Lower leg skin (tissue), 4 donors: ENCODE measurements around the gene GGNBP2. TPM values are rescaled to one million over a fixed set of nuclear protein-coding genes. Genes with fewer than 3 reads are reported as not detected.

ENCODE experiments used
- DNase-seq, 2 donors: peaks; one replicate each; pipeline ENCODE4 v3.0.0-alpha.2; 2019; ENCODE audit warnings: low spot score in 2 of 2
- H3K4me3 ChIP-seq: fragments of 200-600 bp; sonication (generic); 2 replicates; pipeline ENCODE4 v1.5.1; 2017; ENCODE audit warnings: mild to moderate bottlenecking, low read depth; ENCODE audit not compliant: poor library complexity, severe bottlenecking
- CTCF ChIP-seq, 3 donors: fragments of 450-650 bp; IDR thresholded peaks; one replicate each; pipeline ENCODE4 v1.5.1; 2016; ENCODE audit warnings: antibody characterized with exemption in 3 of 3, mild to moderate bottlenecking in 3 of 3, moderate library complexity in 2 of 3
- POLR2A ChIP-seq, 2 donors: fragments of 450-650 bp; IDR thresholded peaks; one replicate each; pipeline ENCODE4 v1.6.1; 2016 to 2017; ENCODE audit warnings: antibody characterized with exemption in 2 of 2, mild to moderate bottlenecking in 1 of 2, moderate library complexity in 1 of 2
- whole genome bisulfite sequencing, 2 donors: methylation state at CpG; one replicate each; pipeline ENCODE4 v1.1.5; 2018; 5-methylcytosine and 5-hydroxymethylcytosine counted together
- intact Hi-C: fragments of 100-400 bp; cut with DNase I; formaldehyde crosslinking; loops from one replicate; pipeline ENCODE4 v1.15.0; 2023; ENCODE audit warnings: low total_unique reads
- total RNA-seq, 4 donors: library from RNA; depleted of rRNA; stranded (reverse); fragments of >200 nt; gene quantifications; one replicate each; pipeline ENCODE4 v1.1.0, GENCODE V29; 2016

Gene GGNBP2
- total RNA-seq, 4 donors from 2014 or later: 38.2 to 79.6 (median 55.0) TPM

DNA sequence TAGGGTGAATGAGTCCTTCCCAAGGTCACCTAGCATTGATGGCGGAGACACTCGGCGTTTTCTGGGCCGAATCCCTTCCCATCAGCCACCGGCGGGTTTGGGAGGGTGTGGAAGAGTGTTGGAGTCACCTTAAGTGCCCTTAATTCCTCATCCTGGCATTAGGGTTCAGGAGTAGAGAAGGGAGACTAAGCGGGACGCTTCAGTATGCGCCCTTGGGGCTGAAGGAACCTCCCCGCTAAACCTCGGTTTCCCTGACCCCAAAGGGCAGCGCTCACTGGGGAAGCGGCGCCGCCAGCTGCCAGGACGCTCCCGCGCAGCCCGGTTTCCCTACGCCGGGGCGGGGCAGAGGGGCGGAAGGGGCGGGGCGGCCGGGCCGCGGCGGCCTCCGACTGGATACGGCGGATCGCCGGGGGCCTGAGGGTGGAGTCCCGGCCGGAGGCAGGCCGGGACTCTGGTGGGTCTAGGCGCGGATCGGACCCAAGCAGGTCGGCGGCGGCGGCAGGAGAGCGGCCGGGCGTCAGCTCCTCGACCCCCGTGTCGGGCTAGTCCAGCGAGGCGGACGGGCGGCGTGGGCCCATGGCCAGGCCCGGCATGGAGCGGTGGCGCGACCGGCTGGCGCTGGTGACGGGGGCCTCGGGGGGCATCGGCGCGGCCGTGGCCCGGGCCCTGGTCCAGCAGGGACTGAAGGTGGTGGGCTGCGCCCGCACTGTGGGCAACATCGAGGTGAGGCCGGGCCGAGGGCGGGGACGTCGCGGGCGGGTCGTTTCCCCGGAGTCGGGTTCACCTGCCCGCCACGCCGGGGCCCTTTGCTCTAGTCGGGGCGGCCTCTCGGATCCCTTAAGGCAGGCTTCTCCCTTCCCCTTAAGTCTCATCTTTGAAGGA, 47.0 kb downstream of the GGNBP2 start, which contains the start of gene DHRS11:
DHRS11 (plus strand) TSS at position 446 of the 882 bp plus-strand sequence; CDS start at position 577, 131 bp downstream.
- peak within 1 kb of the TSS; percentile 82 for H3K4me3 ChIP-seq
- WGBS, 2 donors: 1 to 2% methylated on average over 38 to 61 of the region's 87 CpGs
- peak; percentile 73 to 96 for DNase-seq
- intact Hi-C loops: no loop called here
- TF ChIP-seq CTCF (IDR thresholded peaks at IDR 0.05) (no peak), POLR2A (IDR thresholded peaks at IDR 0.05) (no peak)

DNA sequence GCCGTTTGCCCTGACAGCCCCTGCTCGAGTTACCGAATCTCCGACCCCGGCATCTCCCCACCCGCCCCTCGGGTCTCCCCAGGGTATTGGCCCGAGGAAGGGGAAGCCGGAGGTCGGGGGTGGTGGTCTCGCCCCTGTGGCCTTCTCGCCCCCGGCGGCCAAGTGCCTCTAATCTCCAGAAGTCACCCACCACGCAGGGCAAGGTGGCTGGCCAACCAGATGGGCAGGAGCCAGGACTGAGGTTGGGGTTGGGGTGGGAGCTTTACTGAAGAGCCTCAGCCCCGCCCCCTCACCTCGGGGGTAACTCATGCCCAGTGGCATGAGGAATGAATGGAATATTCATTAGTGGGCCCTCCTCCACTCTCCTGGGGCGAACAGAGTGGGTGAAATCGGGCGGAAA, 47.6 kb downstream of the GGNBP2 start:
- intact Hi-C loops: no loop called here

DNA sequence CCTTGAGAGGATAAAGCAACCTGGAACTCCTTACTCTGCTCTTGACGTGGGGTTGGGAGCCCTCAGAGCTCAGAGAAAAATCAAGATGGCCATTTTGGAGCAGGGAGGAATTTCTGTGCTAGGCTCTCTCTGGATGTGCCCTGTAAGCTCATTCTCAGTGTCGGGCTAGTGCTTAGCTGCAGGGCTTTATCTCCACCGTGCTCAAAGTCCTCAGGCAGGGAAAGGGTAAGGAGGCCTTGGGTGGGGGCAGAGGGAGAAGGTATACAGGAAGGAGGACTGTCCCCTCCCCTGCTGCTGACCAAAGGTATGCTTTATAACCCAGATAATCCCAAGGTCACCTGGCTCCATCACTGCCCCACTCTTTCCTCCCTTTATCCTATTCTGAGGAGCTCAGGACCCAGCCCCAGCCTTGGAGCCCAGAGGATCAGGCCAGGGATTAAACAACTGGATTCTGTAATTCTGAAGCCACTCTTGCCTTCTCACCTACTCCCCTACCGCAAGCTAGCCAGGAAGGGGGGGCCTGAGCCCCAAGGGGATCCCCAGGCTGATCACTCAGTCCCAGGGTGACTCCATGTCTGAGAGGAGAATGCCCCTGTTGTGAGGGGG, 48.1 kb downstream of the GGNBP2 start:
- 54 to 55% methylated on average over 4 of the region's 4 CpGs for WGBS, 2 donors
- DNase-seq: peak in 1 of 2 donors; percentile 72
- TF ChIP-seq POLR2A (IDR thresholded peaks at IDR 0.05): no peak
- TF ChIP-seq CTCF (IDR thresholded peaks at IDR 0.05): no peak
- no peak overlapping the region for H3K4me3 ChIP-seq
- intact Hi-C loops: no loop called here

More for the DNA sequence above, 47.6 kb downstream of the GGNBP2 start:
- 6 to 8% methylated on average over 19 to 20 of the region's 20 CpGs for WGBS, 2 donors
- TF ChIP-seq POLR2A (IDR thresholded peaks at IDR 0.05) (no peak), CTCF (IDR thresholded peaks at IDR 0.05) (no peak)
- peak overlapping the region; percentile 82 for H3K4me3 ChIP-seq
- peak in 1 of 2 donors; percentile 88 for DNase-seq

- peak in 1 of 2 donors; percentile 68 for DNase-seq
- intact Hi-C loops: no loop called here
These were observed 49.1 kb downstream of the GGNBP2 start for GRCh38 chr17:36593656-36594316.

More at GRCh38 chr17:36593656-36594316, 49.1 kb downstream of the GGNBP2 start:
- H3K4me3 ChIP-seq: no peak overlapping the region
- WGBS, 2 donors: 46 to 49% methylated on average over 8 of the region's 8 CpGs
- TF ChIP-seq CTCF (IDR thresholded peaks at IDR 0.05) (no peak), POLR2A (IDR thresholded peaks at IDR 0.05) (no peak)
